Left lung (tissue), 10 donors: Measurements from ENCODE around the gene FBXL22. TPM values are rescaled to one million over a fixed set of nuclear protein-coding genes. Genes with fewer than 3 reads are reported as not detected.

ENCODE experiments used
- ATAC-seq: fragments of 200-7000 bp; cut with Tn5 transposase; one replicate; pipeline ENCODE4 v1.9.1; 2020; ENCODE audit warnings: moderate library complexity
- DNase-seq, 4 donors: peaks; one replicate each; pipeline ENCODE4 v3.0.0-alpha.2; 2013 to 2020
- H3K27ac ChIP-seq, 2 donors: fragments of 200-600 bp; sonication (generic) in 1 of 2; one replicate each; pipeline versions ENCODE4 v1.5.0 to v1.8.0; 2020 to 2021
- H3K27me3 ChIP-seq, 2 donors: fragments of 200-600 bp; sonication (generic) in 1 of 2; one replicate each; pipeline versions ENCODE4 v1.5.0 to v1.8.0; 2020 to 2021
- H3K36me3 ChIP-seq, 2 donors: fragments of 200-600 bp; sonication (generic) in 1 of 2; one replicate each; pipeline versions ENCODE4 v1.5.0 to v1.8.0; 2020 to 2021
- H3K4me1 ChIP-seq, 2 donors: fragments of 200-600 bp; one replicate each; pipeline ENCODE4 v1.8.0; 2021
- H3K4me3 ChIP-seq, 2 donors: fragments of 200-600 bp; sonication (generic) in 1 of 2; one replicate each; pipeline versions ENCODE4 v1.5.0 to v1.8.0; 2020 to 2021; ENCODE audit warnings: mild to moderate bottlenecking in 1 of 2
- H3K9me3 ChIP-seq, 2 donors: fragments of 200-600 bp; sonication (generic) in 1 of 2; one replicate each; pipeline versions ENCODE4 v1.5.0 to v1.8.0; 2020 to 2021
- intact Hi-C, 2 donors: fragments of 100-400 bp; cut with DNase I; formaldehyde crosslinking; loops; one replicate each; pipeline versions ENCODE4 v1.11.2 to v1.14.2; 2022
- polyA plus RNA-seq, 6 donors: library from polyadenylated mRNA; unstranded; fragments of 120-200 nt; gene quantifications; one replicate each; pipeline ENCODE4 v1.2.1, GENCODE V29; 2013; ENCODE audit not compliant: insufficient read length in 6 of 6
- total RNA-seq, 2 donors: library from RNA; stranded (reverse); fragmentation: NEBNext Ultra II Directional; extraction: Animal tissue kit (Norgen Biotek cat#: 25700); gene quantifications; one replicate each; pipeline ENCODE4 v1.2.1, GENCODE V29; 2021
- TF ChIP-seq, protein P1 (sequence below), 2 donors: fragments of 200-600 bp; sonication (generic) in 1 of 2; IDR thresholded peaks; one replicate each; pipeline versions ENCODE4 v1.5.0 to v1.8.0; 2021; ENCODE audit warnings: antibody characterized with exemption in 2 of 2
- donor health status: DM: no; HTN: yes; CAD: no.
- donor health status: DM: no; HTN: no; CAD: no.

FBXL22 gene
- total and polyA plus RNA-seq, 8 donors: 1.9 to 4.6 (median 2.7) TPM

- ATAC-seq: no peak
- DNase-seq: no peak
- H3K4me1 ChIP-seq: no peaks in the 10 kb centered on the region
- no peak overlapping the region for H3K27ac ChIP-seq
- H3K27me3 ChIP-seq: no peaks in the 10 kb centered on the region
- intact Hi-C loops: no loop called here
- TF ChIP-seq, protein P1, sequence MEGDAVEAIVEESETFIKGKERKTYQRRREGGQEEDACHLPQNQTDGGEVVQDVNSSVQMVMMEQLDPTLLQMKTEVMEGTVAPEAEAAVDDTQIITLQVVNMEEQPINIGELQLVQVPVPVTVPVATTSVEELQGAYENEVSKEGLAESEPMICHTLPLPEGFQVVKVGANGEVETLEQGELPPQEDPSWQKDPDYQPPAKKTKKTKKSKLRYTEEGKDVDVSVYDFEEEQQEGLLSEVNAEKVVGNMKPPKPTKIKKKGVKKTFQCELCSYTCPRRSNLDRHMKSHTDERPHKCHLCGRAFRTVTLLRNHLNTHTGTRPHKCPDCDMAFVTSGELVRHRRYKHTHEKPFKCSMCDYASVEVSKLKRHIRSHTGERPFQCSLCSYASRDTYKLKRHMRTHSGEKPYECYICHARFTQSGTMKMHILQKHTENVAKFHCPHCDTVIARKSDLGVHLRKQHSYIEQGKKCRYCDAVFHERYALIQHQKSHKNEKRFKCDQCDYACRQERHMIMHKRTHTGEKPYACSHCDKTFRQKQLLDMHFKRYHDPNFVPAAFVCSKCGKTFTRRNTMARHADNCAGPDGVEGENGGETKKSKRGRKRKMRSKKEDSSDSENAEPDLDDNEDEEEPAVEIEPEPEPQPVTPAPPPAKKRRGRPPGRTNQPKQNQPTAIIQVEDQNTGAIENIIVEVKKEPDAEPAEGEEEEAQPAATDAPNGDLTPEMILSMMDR (IDR thresholded peaks at IDR 0.05): no peak
- peaks cover 0 to 97% of the 10 kb centered on the region in 2 donors for H3K36me3 ChIP-seq
- no peak overlapping the region for H3K4me3 ChIP-seq
- H3K9me3 ChIP-seq: no peaks in the 10 kb centered on the region
Observed at GRCh38 chr15:63564093-63564492, 33.1 kb upstream of the FBXL22 start.

DNA sequence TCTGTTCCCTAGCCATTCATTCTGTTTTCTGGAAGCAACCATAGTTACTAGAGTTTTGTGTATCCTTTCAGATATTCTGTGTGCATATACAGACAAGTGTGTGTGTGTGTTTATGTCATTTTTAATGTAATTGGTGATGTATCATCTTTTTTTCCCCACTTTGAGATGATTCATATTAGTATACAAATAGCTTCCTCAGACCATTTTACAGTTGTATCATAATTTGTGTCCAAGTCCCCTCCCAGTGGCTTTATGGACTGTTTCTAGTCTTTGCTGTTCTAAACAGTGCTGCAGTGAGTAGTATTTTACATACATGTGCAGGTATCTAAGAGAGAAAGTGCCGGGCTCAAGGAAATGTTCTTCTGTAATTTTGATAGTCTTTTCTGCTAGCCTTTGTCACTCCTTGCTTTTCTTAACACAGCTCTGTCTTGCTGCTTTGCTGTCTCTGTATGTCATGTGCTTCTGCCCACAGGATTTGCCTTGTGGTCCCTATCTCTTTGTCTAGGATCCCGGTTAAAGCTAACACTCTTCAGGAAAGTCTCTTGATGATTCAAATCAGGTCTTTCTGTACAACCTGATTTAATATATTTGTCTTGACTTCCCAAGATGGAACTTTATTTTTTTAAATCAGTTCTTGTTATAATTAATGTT is 31.5 kb upstream of the FBXL22 start:
- no peak for DNase-seq

DNA sequence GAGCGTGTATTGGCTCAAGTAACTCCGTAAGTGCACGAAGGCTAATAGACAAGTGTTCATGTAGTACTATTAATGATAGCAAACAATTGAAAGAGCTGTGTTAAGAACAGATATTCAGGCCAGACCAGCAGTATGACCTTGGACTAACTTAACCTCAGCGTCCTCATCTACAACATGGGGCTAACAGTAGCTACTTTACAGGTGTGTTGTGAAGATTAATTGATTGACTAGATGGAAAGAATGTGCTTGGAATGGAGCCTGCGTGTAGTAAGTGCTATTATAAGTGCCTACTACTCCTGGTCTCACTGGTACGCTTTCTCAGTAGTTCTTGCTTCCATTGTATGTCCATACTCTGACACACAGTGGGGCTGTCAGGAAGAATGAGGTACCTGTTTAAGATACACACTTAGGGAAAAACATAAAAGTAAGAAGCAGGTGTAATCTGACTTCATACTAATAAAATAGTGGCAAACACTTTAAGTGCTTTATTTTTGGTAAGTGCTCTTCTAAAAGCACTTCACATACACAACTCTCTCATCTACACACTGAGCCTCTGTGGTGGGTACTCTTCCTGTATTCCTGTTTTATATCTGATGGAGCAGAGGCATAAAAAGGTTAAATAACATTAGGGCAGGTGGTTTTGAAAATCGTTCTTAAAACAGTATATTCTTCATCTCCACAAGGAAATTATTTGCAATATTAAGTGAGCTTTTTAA is 24.3 kb upstream of the FBXL22 start:
- peaks cover 0 to 92% of the 10 kb centered on the region in 2 donors for H3K36me3 ChIP-seq

More for the DNA sequence above, 31.5 kb upstream of the FBXL22 start:
- no peak for ATAC-seq
- intact Hi-C loops: no loop called here
- H3K4me1 ChIP-seq: no peaks in the 10 kb centered on the region
- H3K27ac ChIP-seq: no peak overlapping the region
- H3K9me3 ChIP-seq: no peaks in the 10 kb centered on the region
- peaks cover 0 to 93% of the 10 kb centered on the region in 2 donors for H3K36me3 ChIP-seq
- no peak overlapping the region for H3K4me3 ChIP-seq
- TF ChIP-seq, protein P1 (IDR thresholded peaks at IDR 0.05): no peak
- H3K27me3 ChIP-seq: no peaks in the 10 kb centered on the region

DNA sequence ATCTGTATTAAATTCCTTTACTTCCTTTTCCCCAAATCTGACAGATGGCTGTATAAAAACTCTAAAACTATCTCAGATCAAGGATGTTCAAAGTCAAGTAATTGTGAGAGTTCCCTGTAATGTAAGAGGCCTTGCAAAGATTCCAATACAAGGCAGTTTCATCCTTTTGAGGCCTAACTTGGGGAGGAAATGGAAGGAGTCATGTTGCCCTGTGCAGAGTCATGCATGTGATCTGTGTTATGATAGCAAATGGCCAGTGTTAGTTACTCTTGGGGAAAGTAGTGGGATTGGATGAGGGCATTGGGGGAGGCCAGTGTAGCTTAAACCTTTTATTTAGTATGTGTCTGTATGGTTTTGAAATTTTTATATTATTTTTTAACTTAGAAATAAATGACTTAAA is 23.7 kb upstream of the FBXL22 start:
- H3K27me3 ChIP-seq: no peaks in the 10 kb centered on the region
- no peak overlapping the region for H3K4me3 ChIP-seq
- ATAC-seq (no peak), DNase-seq (no peak)
- no peaks in the 10 kb centered on the region for H3K4me1 ChIP-seq
- intact Hi-C loops: no loop called here
- TF ChIP-seq, protein P1 (IDR thresholded peaks at IDR 0.05): no peak
- H3K9me3 ChIP-seq: no peaks in the 10 kb centered on the region
- peaks cover 0 to 90% of the 10 kb centered on the region in 2 donors for H3K36me3 ChIP-seq
- no peak overlapping the region for H3K27ac ChIP-seq

More for the DNA sequence above, 24.3 kb upstream of the FBXL22 start:
- H3K4me3 ChIP-seq: no peak overlapping the region
- intact Hi-C loops: no loop called here
- no peaks in the 10 kb centered on the region for H3K27me3 ChIP-seq
- no peaks in the 10 kb centered on the region for H3K4me1 ChIP-seq
- peak overlapping the region in 1 of 2 donors; percentile 8 for H3K27ac ChIP-seq
- DNase-seq (no peak), ATAC-seq (peak; percentile 88)
- no peaks in the 10 kb centered on the region for H3K9me3 ChIP-seq
- TF ChIP-seq, protein P1 (IDR thresholded peaks at IDR 0.05): no peak

GRCh38 chr15:63575312-63575711 is 21.9 kb upstream of the FBXL22 start:
- peaks cover 0 to 87% of the 10 kb centered on the region in 2 donors for H3K36me3 ChIP-seq
- H3K27me3 ChIP-seq: no peaks in the 10 kb centered on the region
- TF ChIP-seq, protein P1 (IDR thresholded peaks at IDR 0.05): no peak
- H3K4me1 ChIP-seq: no peaks in the 10 kb centered on the region
- H3K9me3 ChIP-seq: no peaks in the 10 kb centered on the region
- H3K27ac ChIP-seq: no peak overlapping the region
- DNase-seq (no peak), ATAC-seq (no peak)
- no peak overlapping the region for H3K4me3 ChIP-seq
- intact Hi-C loops: no loop called here
